AG10803 (cell line): ENCODE measurements around the gene IL25.
A peak's percentile ranks its signal among the peaks of the same experiment; 100 is the strongest.
"Not testable (repeated sequence)": the region's sequence is repeated elsewhere in the genome, so short reads cannot be mapped to it uniquely, and the experiment has no call there.

Experiments
- DNase-seq: peaks from one replicate; pipeline ENCODE4 v3.0.0; 2010; ENCODE audit warnings: low read depth
- H3K4me3 ChIP-seq: 2 replicates; pipeline ENCODE4 v1.5.1; 2011; ENCODE audit warnings: mild to moderate bottlenecking, low read length, control low read depth
- CTCF ChIP-seq: conservative IDR thresholded peaks from 2 replicates; pipeline ENCODE4 v1.5.1; 2011; ENCODE audit warnings: mild to moderate bottlenecking, low read length, control low read depth, inconsistent platforms

Gene IL25

GRCh38 chr14:23372509-23372908 lies at the start of gene IL25:
Gene IL25, plus strand, starts transcription at chr14:23372809.
- TF ChIP-seq CTCF = no peak
- H3K4me3 ChIP-seq = no peak within 1 kb of the TSS
- no peak for DNase-seq

DNA sequence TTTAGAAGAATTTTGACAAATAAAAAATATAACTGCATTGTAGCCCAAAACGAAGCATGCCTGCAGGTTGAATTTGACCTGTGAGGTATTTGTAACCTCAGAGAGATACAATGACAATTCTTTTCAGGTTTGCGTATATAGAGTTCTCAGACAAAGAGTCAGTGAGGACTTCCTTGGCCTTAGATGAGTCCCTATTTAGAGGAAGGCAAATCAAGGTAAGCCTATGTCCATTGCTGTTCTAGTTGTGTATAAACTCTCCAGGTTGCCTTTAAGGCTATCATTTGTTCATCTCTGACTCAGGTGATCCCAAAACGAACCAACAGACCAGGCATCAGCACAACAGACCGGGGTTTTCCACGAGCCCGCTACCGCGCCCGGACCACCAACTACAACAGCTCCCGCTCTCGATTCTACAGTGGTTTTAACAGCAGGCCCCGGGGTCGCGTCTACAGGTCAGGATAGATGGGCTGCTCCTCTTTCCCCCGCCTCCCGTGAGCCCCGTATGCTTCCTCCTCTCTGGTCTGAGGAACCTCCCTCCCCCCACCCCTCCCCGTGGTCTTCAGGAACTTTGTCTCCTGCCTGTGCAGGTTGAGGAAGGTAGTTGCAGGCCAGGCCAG lies 48.7 kb upstream of the IL25 start:
- no peak overlapping the region for H3K4me3 ChIP-seq
- no peak for DNase-seq
- TF ChIP-seq CTCF = no peak

DNA sequence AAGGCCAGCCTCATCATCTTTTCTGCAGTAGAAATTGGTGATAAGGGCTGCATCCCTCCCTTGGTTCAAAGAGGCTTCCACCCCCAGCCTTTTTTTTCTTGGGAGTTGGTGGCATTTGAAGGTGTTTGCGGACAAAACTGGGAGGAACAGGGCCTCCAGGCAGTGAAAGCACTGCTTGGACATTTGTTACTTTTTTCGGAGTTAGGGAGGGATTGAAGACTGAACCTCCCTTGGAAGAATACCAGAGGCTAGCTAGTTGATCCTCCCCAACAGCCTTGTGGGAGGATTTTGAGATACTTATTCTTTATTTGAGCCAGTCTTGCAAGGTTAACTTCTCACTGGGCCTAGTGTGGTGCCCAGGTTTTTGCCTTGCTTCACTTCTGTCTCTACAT lies 48.2 kb upstream of the IL25 start:
- no peak overlapping the region for H3K4me3 ChIP-seq
- no peak for DNase-seq
- no peak for TF ChIP-seq CTCF

DNA sequence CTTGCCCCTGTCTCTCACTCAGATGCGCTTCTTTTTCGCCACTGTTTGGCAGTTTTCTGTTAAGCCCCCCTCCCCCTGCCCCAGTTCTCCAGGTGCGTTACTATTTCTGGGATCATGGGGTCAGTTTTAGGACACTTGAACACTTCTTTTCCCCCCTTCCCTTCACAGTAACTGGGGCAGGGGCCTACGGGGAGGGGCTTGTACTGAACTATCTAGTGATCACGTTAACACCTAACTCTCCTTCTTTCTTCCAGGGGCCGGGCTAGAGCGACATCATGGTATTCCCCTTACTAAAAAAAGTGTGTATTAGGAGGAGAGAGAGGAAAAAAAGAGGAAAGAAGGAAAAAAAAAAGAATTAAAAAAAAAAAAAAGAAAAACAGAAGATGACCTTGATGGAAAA lies 47.6 kb upstream of the IL25 start:
- TF ChIP-seq CTCF = no peak
- DNase-seq = no peak
- no peak overlapping the region for H3K4me3 ChIP-seq

GRCh38 chr14:23325746-23326145 lies 46.9 kb upstream of the IL25 start:
- H3K4me3 ChIP-seq, DNase-seq: not testable (repeated sequence)

DNA sequence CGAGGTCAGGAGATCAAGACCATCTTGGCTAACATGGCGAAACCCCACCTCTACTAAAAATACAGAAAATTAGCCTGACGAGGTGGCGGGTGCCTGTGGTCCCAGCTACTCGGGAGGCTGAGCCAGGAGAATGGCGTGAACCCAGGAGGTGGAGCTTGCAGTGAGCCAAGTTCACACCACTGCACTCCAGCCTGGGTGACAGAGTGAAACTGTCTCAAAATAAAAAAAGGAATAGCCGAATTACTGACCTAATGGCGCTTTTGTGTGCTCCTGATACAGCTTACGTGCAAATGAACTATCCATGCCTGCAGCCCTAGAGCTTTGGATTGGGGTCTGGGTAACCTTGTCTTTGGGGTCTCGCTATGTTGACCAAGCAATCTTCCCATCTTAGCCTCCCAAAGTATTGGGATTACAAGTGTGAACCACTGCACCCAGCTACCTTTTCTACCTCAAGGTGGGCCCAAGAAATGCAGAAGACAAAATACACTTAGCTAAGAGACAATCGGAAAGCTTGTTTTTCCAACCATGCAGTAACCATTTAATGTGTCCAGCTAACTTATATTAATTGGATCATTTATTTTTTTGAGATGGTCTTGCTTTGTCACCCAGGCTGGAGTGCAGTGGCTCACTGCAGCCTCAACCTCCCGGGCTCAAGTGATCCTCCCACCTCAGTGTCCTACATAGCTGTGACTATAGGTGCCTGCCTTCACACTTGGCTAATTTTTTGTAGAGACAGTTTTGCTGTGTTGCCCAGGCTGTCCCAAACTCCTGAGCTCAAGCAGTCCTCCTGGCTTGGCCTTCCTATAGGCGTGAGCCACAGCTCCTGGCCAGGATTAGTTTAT lies 45.9 kb upstream of the IL25 start:
- no peak for DNase-seq
- no peak for TF ChIP-seq CTCF
- no peak overlapping the region for H3K4me3 ChIP-seq

DNA sequence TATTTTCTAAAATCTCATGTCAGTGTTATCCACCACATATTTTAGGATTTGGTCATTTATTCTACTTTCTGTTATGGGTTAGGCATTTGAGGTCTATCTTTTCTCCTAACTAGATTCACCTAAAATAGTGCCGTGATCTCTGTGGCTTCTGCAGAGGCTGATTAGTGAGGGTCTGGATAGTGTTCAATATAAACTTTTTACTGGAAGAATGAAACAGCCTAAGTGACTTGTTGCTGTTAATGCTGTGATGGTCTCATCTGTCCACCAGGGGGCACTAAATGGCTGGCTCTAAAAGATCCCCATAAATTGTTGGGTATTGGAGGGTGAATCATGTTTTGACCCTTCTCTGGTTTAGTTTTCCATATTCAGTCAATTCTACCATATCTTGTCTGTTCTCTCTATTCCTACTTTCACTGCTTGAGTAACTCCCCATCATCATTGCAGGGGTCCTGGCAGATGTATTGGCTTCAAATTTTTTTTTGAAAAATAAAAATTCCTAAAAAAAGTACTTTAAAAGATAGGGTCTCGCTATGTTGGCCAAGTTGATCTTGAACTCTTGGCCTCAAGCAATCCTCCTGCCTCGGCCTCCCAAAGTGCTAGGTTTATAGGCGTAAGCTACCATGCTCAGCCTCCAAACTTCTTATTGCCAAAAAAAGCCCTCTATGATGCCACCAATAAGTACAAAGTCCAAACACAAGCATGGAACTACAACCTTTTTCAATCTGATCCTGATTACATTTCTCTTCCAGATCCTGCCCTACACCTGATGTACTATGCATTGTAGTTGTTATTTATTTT lies 44.5 kb upstream of the IL25 start:
- H3K4me3 ChIP-seq = no peak overlapping the region
- peak; percentile 94 for TF ChIP-seq CTCF
- DNase-seq = peak; percentile 75
